ENCODE measurements around the gene CEACAM19.

CEACAM19 gene

DNA sequence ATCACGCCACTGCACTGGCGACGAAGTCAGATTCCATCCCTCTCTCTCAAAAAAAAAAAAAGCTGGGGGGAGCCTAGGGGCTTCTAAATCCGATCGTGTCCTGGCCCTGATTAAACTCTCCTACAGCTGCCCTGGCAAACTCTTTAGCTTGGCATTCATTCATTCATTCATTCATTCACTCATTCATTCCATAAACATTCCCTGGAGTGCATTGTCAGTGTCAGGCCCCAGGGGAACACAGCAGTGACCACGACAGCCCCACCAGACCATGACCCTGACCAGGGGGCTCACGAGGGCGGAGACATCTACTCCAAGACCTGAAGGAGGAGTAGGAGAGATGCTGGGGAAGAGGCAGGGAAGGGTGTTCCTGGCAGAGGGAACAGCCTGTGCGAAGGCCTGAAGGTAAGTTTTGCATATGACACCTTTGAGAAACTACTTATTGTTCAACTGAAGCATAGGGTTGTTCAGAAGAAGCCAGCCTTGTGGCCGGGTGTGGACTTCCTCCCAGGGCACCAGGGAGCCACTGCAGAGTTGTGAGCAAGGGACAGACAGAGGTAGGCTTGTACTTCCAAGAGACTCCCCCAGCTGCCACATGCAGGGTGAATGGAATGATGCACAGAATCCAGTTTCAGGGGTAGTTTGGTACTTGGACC is 52.1 kb downstream of the CEACAM19 start:
- no peak for DNase-seq (ENCODE audit: low spot score)

DNA sequence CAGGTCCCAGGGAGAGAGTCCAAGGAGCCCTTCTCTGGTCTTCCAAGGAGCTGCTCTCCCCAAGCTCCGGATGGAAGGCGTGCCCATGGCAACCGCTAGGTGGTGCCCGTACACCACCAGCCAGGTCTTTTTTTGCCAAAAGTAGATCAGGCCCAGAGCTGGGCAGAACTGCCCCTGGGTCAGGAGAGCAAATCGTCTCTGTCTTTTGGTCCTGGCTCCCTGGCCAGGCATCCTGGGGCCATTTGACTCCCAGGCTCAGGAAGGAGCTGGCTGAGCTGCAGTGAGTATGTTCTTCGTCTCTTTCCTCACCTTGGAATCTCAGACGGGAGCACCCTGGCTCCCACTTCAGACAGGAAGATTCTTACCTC is 52.7 kb downstream of the CEACAM19 start:
- DNase-seq (ENCODE audit: low spot score): peak; percentile 81

- peak; percentile 74 for DNase-seq (ENCODE audit: low spot score)
Measured at GRCh38 chr19:44725251-44725650, 54.0 kb downstream of the CEACAM19 start.

- DNase-seq (ENCODE audit: low spot score): no peak
Measured at GRCh38 chr19:44725684-44726083, 54.4 kb downstream of the CEACAM19 start.

- DNase-seq (ENCODE audit: low spot score): no peak
Measured at GRCh38 chr19:44726465-44726864, 55.2 kb downstream of the CEACAM19 start.

- no peak for DNase-seq (ENCODE audit: low spot score)
Measured at GRCh38 chr19:44728178-44728577, 56.9 kb downstream of the CEACAM19 start.

DNA sequence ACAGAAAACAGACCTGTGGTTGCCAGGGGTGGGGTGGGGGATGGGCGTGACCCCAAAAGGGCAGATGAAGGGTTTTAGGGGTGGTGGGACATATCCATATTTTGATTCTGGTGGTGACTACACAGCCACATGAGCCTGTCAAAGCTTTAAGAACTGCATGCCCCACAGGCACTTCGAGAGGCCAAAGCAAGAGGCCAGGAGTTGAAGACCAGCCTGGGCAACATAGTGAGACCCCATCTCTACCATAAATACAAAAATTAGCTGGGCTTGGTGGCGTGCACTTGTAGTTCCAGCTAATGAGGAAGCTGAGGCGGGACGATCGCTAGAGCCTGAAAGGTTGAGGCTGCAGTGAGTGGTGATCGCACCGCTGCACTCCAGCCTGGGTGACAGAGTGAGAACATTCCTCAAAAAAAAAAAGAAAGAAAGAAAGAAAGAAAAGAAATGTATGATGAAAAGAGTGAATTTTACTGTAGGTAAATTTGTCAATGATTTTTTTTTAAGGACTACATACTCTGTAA is 58.3 kb downstream of the CEACAM19 start:
- DNase-seq (ENCODE audit: low spot score): no peak

DNA sequence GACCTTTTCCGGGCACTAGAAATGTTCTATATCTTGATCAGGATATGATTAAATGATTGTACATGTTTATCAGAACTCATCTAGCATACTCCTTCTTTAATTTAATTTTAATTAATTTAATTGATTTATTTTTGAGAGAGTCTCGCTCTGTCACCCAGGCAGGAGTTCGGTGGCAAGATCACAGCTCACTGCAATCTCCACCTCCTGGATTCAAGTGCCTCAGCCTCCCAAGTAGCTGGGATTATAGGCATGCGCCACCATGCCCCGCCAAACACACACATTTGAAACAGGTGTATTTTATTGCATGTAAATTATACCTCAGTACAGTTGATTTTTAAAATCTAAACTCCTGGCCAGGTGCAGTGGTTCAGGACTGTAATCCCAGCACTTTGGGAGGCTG is 59.8 kb downstream of the CEACAM19 start:
- DNase-seq (ENCODE audit: low spot score): no peak

- DNase-seq (ENCODE audit: low spot score): no peak
Measured at GRCh38 chr19:44731622-44732021, 60.3 kb downstream of the CEACAM19 start.

DNA sequence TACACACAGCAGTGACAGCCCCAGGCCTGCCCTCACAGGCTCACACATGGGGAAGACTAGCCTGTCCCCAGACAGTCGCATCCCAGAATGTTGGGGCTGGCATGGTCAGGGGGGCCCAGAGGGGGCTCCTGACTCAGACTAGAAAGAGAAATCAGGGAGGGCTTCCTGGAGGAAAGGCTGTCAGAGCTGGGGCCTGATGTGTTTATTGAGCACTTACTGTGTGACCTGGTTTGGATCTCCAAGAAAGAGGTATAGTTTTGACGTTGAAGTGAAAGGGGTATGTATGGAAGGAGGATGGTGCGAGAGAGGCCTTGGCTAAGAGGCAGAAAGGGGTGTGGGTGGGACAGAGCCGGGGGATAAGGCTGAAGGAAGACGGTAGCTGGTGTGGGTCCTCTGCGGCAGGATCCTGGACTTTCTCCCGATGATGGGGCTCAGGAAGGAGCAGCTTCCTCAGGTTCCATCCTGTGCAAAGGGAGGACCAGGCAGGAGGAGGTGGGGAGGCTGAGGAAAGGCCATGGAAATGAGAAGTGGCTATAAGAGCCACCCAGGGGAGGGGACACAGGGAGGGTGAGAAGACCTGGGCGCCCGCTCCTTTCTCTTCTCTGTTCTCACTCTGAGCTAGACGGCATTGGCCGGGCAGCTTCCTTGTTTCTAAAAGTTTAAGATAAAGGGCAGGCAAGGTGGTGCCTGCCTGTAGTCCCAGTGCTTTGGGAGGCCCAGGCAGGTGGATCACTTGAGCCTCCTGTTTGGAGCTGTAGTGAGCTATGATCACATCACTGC is 61.1 kb downstream of the CEACAM19 start:
- no peak for DNase-seq (ENCODE audit: low spot score)

All from LoVo (cell line).